ENCODE measurements around the gene CLDN22.

Gene CLDN22

GRCh38 chr4:183362036-183362435 lies 42.0 kb upstream of the CLDN22 start:
- no peak for TF ChIP-seq CTCF (IDR thresholded peaks at IDR 0.05; ENCODE audit: insufficient read depth, low read length, poor library complexity, severe bottlenecking)
- H3K36me3 ChIP-seq (ENCODE audit: control insufficient read depth, insufficient read depth, low read length), result no peaks in the 10 kb centered on the region
- H3K4me3 ChIP-seq (replicated peaks; ENCODE audit: low read depth, low read length), result no peak overlapping the region
- DNase-seq (ENCODE audit: extremely low read depth, insufficient read length), result no peak
- H3K27me3 ChIP-seq (replicated peaks; ENCODE audit: control insufficient read depth, insufficient read depth, low read length), result no peaks in the 10 kb centered on the region

- no peak overlapping the region for H3K4me3 ChIP-seq (replicated peaks; ENCODE audit: low read depth, low read length)
- no peak for TF ChIP-seq CTCF (IDR thresholded peaks at IDR 0.05; ENCODE audit: insufficient read depth, low read length, poor library complexity, severe bottlenecking)
- no peaks in the 10 kb centered on the region for H3K36me3 ChIP-seq (ENCODE audit: control insufficient read depth, insufficient read depth, low read length)
- no peak for DNase-seq (ENCODE audit: extremely low read depth, insufficient read length)
- no peaks in the 10 kb centered on the region for H3K27me3 ChIP-seq (replicated peaks; ENCODE audit: control insufficient read depth, insufficient read depth, low read length)
Observed at GRCh38 chr4:183360161-183360919, 40.3 kb upstream of the CLDN22 start.

GRCh38 chr4:183358215-183358755 lies 38.2 kb upstream of the CLDN22 start:
- Histone ChIP-seq H3K4me3 (replicated peaks; ENCODE audit: low read depth, low read length) (no peak overlapping the region), H3K27me3 (replicated peaks; ENCODE audit: control insufficient read depth, insufficient read depth, low read length) (no peaks in the 10 kb centered on the region), H3K36me3 (ENCODE audit: control insufficient read depth, insufficient read depth, low read length) (no peaks in the 10 kb centered on the region)
- DNase-seq (ENCODE audit: extremely low read depth, insufficient read length), result no peak
- no peak for TF ChIP-seq CTCF (IDR thresholded peaks at IDR 0.05; ENCODE audit: insufficient read depth, low read length, poor library complexity, severe bottlenecking)

- Histone ChIP-seq H3K36me3 (ENCODE audit: control insufficient read depth, insufficient read depth, low read length) (no peaks in the 10 kb centered on the region), H3K27me3 (replicated peaks; ENCODE audit: control insufficient read depth, insufficient read depth, low read length) (peaks cover 1% of the 10 kb centered on the region; the same call in 1 of the 2 replicates), H3K4me3 (replicated peaks; ENCODE audit: low read depth, low read length) (no peak overlapping the region)
- no peak for DNase-seq (ENCODE audit: extremely low read depth, insufficient read length)
- TF ChIP-seq CTCF (IDR thresholded peaks at IDR 0.05; ENCODE audit: insufficient read depth, low read length, poor library complexity, severe bottlenecking), result no peak
Observed at GRCh38 chr4:183356931-183357675, 37.0 kb upstream of the CLDN22 start.

- no peak for TF ChIP-seq CTCF (IDR thresholded peaks at IDR 0.05; ENCODE audit: insufficient read depth, low read length, poor library complexity, severe bottlenecking)
- no peaks in the 10 kb centered on the region for H3K36me3 ChIP-seq (ENCODE audit: control insufficient read depth, insufficient read depth, low read length)
- DNase-seq (ENCODE audit: extremely low read depth, insufficient read length), result no peak
- peaks cover 1% of the 10 kb centered on the region; the same call in 1 of the 2 replicates for H3K27me3 ChIP-seq (replicated peaks; ENCODE audit: control insufficient read depth, insufficient read depth, low read length)
- no peak overlapping the region for H3K4me3 ChIP-seq (replicated peaks; ENCODE audit: low read depth, low read length)
Observed at GRCh38 chr4:183356173-183356830, 36.2 kb upstream of the CLDN22 start.

Data from GM06990 (cell line).